Neuronal stem cell (in vitro differentiated cells): ENCODE data around the gene ETV6.

Experiments
- DNase-seq: peaks from one replicate; pipeline ENCODE4 v3.0.0-alpha.2; 2013; ENCODE audit warnings: low spot score
- H2AFZ ChIP-seq: one replicate; pipeline ENCODE4 v1.6.1; 2013; ENCODE audit warnings: mild to moderate bottlenecking, low read length, inconsistent platforms
- H2AK5ac ChIP-seq: 2 replicates; pipeline ENCODE4 v1.6.1; 2013; ENCODE audit warnings: low read depth, mild to moderate bottlenecking, inconsistent platforms, low read length, moderate library complexity, mixed read lengths
- H2BK120ac ChIP-seq: 2 replicates; pipeline ENCODE4 v1.6.1; 2013; ENCODE audit warnings: low read depth, mild to moderate bottlenecking, inconsistent platforms, low read length, moderate library complexity, mixed read lengths
- H2BK12ac ChIP-seq: one replicate; pipeline ENCODE4 v1.6.1; 2013; ENCODE audit warnings: low read length, inconsistent platforms
- H2BK15ac ChIP-seq: 2 replicates; pipeline ENCODE4 v1.6.1; 2013; ENCODE audit warnings: mild to moderate bottlenecking, low read length, inconsistent platforms, mixed read lengths
- H2BK5ac ChIP-seq: one replicate; pipeline ENCODE4 v1.6.1; 2013; ENCODE audit warnings: inconsistent platforms, mild to moderate bottlenecking, low read length, moderate library complexity
- H3K14ac ChIP-seq: one replicate; pipeline ENCODE4 v1.6.1; 2013; ENCODE audit warnings: low read length, inconsistent platforms
- H3K18ac ChIP-seq: 2 replicates; pipeline ENCODE4 v1.6.1; 2013; ENCODE audit warnings: low read length, inconsistent platforms
- H3K23ac ChIP-seq: 2 replicates; pipeline ENCODE4 v1.6.1; 2013; ENCODE audit warnings: low read depth, mild to moderate bottlenecking, mixed read lengths, low read length, inconsistent platforms; ENCODE audit not compliant: poor library complexity
- H3K27ac ChIP-seq: replicated peaks from 3 replicates; pipeline ENCODE4 v1.5.1; 2013; ENCODE audit warnings: low read length, inconsistent platforms
- H3K27me3 ChIP-seq, 3 experiments: 2 replicates each; pipeline ENCODE4 v1.6.1; 2013; ENCODE audit warnings: low read length in 3 of 3, mild to moderate bottlenecking in 2 of 3, inconsistent platforms in 1 of 3, low read depth in 1 of 3, mixed read lengths in 1 of 3, moderate library complexity in 1 of 3; ENCODE audit not compliant: control insufficient read depth in 3 of 3, insufficient read depth in 3 of 3
- H3K36me3 ChIP-seq, 2 donors: replicated peaks in 1 of 2; 2 replicates each; pipeline ENCODE4 v1.6.1; 2013; ENCODE audit warnings: low read length in 2 of 2; ENCODE audit not compliant: control insufficient read depth in 2 of 2, insufficient read depth in 2 of 2
- H3K4ac ChIP-seq: 2 replicates; pipeline ENCODE4 v1.6.1; 2013; ENCODE audit warnings: inconsistent platforms, mild to moderate bottlenecking, low read length, moderate library complexity
- H3K4me1 ChIP-seq, 2 donors: 1 replicate in 1 of 2; 2 replicates in 1 of 2; pipeline ENCODE4 v1.6.1; 2013; ENCODE audit warnings: low read length in 2 of 2, low read depth in 1 of 2; ENCODE audit not compliant: control insufficient read depth in 2 of 2, insufficient read depth in 1 of 2
- H3K4me2 ChIP-seq: one replicate; pipeline ENCODE4 v1.6.1; 2013; ENCODE audit warnings: mild to moderate bottlenecking, low read length, inconsistent platforms; ENCODE audit not compliant: insufficient read depth, poor library complexity, severe bottlenecking
- H3K4me3 ChIP-seq, 2 donors: 2 replicates each; pipeline ENCODE4 v1.5.1; 2013; ENCODE audit warnings: low read length in 2 of 2, mild to moderate bottlenecking in 2 of 2, inconsistent platforms in 1 of 2, moderate library complexity in 1 of 2
- H3K79me1 ChIP-seq: one replicate; pipeline ENCODE4 v1.6.1; 2013; ENCODE audit warnings: low read depth, mild to moderate bottlenecking, inconsistent platforms, low read length, moderate library complexity
- H3K9ac ChIP-seq: one replicate; pipeline ENCODE4 v1.6.1; 2013; ENCODE audit warnings: mild to moderate bottlenecking, low read depth, low read length, inconsistent platforms; ENCODE audit not compliant: poor library complexity
- H3K9me3 ChIP-seq, 2 donors: replicated peaks in 1 of 2; 2 replicates each; pipeline versions ENCODE3 to v1.6.1; 2013; ENCODE audit warnings: low read length in 2 of 2, mild to moderate bottlenecking in 2 of 2, inconsistent platforms in 1 of 2, low read depth in 1 of 2, mixed read lengths in 1 of 2, moderate library complexity in 1 of 2; ENCODE audit not compliant: control insufficient read depth in 2 of 2, insufficient read depth in 1 of 2
- H4K8ac ChIP-seq: one replicate; pipeline ENCODE4 v1.6.1; 2013; ENCODE audit warnings: low read depth, mild to moderate bottlenecking, inconsistent platforms, low read length, moderate library complexity
- H4K91ac ChIP-seq: one replicate; pipeline ENCODE4 v1.6.1; 2013; ENCODE audit warnings: low read length, low read depth, mild to moderate bottlenecking, inconsistent platforms; ENCODE audit not compliant: poor library complexity
- WGBS, 2 donors: extraction: QIAGEN DNeasy Blood & Tissue Kit; methylation state at CpG; one replicate each; pipeline ENCODE4 v1.1.7; 2013; ENCODE audit warnings: missing lambda C conversion rate in 2 of 2, mixed read lengths in 1 of 2; ENCODE audit not compliant: insufficient read length in 2 of 2, insufficient replicate concordance in 1 of 2; ENCODE audit errors: extremely low coverage in 2 of 2; 5-methylcytosine and 5-hydroxymethylcytosine counted together

ETV6 gene

DNA sequence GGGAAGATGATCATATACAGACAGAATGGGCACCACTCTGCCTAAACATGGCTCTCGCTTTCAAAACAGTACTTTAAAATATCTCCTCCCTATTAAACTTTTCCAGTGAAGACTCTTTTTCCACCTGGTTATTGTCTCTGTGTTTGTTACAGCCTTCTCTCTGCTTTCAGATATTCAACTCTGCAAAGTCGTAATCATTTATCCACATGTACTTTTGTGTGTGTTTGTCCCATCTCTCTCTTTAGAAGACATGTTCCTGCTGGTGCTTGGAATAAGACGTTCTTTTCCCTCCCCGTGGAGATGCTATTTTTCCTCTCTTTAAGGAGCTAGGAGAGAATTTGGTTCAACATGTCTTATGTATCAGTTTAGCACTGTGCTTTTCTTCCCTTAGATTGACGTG lies 45.1 kb downstream of the ETV6 start:
- DNase-seq = no peak
- Histone ChIP-seq H2AFZ (no peak overlapping the region), H4K8ac (no peak overlapping the region), H3K23ac (no peak overlapping the region), H3K9me3 (peaks cover 0 to 3% of the 10 kb centered on the region in 2 donors), H3K27me3 (no peaks in the 10 kb centered on the region), H3K9ac (no peak overlapping the region), H2AK5ac (no peak overlapping the region), H2BK15ac (no peak overlapping the region), H3K4me1 (no peaks in the 10 kb centered on the region), H2BK5ac (no peak overlapping the region), H3K79me1 (peaks cover 6% of the 10 kb centered on the region), H3K36me3 (no peaks in the 10 kb centered on the region), H3K18ac (no peak overlapping the region), H3K4me2 (no peak overlapping the region), H3K4me3 (no peak overlapping the region), H2BK120ac (no peak overlapping the region), H2BK12ac (no peak overlapping the region), H3K14ac (no peak overlapping the region), H3K27ac (no peak overlapping the region), H3K4ac (no peak overlapping the region), H4K91ac (no peak overlapping the region)
- WGBS, 2 donors = no CpG with 5 or more reads among the region's 5 CpGs

DNA sequence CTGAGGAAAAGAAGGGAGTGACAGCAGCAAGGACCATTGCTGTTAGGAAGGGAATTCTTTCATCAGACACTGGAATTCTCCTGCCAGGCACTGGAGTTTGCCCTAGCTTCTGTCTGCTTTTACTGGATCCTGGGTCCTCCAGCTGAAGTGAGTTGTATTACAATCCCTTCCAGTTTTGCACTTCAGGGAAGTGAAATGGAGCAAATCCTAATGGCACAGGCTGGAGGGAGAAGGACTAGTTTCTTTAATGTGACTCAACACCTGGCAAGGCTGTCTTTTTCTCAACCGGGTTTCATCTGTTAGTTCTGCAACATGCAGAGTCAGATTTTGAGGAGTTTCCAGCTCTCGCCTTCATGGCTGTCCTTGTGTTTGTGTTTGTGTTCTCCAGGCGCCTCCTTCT lies 45.8 kb downstream of the ETV6 start:
- Histone ChIP-seq H3K36me3 (no peaks in the 10 kb centered on the region), H4K91ac (no peak overlapping the region), H3K4me1 (peaks cover 0 to under 1% of the 10 kb centered on the region in 2 donors), H4K8ac (no peak overlapping the region), H3K14ac (no peak overlapping the region), H2BK15ac (no peak overlapping the region), H3K23ac (no peak overlapping the region), H3K4ac (no peak overlapping the region), H3K4me2 (no peak overlapping the region), H3K4me3 (no peak overlapping the region), H2BK12ac (no peak overlapping the region), H3K27ac (no peak overlapping the region), H3K79me1 (peaks cover 6% of the 10 kb centered on the region), H3K9ac (no peak overlapping the region), H2AK5ac (no peak overlapping the region), H2AFZ (no peak overlapping the region), H2BK5ac (no peak overlapping the region), H3K9me3 (no peaks in the 10 kb centered on the region), H3K27me3 (no peaks in the 10 kb centered on the region), H3K18ac (no peak overlapping the region), H2BK120ac (no peak overlapping the region)
- no peak for DNase-seq
- WGBS, 2 donors = no CpG with 5 or more reads among the region's 3 CpGs

DNA sequence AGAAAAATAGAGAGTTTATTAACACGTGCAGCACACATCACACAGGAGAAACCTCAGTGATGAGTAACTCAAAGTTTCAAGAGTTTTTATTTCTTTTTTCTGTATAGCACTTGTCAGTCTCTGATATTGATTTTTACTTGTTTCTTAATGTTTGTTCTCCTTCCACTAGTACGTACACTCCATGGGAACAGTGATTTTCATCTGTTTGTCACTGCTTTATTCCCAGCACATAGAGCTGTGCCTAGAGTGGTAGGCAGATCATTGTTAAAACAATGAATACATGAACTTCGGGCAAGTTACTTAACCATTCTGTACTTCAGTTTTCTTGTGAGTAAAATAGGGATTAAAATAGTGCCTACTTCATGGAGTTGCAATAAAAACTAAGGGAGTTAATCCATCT lies 46.6 kb downstream of the ETV6 start:
- Histone ChIP-seq H3K27ac (no peak overlapping the region), H3K23ac (no peak overlapping the region), H2BK5ac (no peak overlapping the region), H4K91ac (no peak overlapping the region), H2AK5ac (no peak overlapping the region), H2BK12ac (no peak overlapping the region), H3K9ac (no peak overlapping the region), H4K8ac (no peak overlapping the region), H3K79me1 (peaks cover 6% of the 10 kb centered on the region), H2AFZ (no peak overlapping the region), H3K27me3 (no peaks in the 10 kb centered on the region), H3K36me3 (no peaks in the 10 kb centered on the region), H2BK15ac (no peak overlapping the region), H3K4me1 (peaks cover under 1 to 7% of the 10 kb centered on the region in 2 donors), H3K14ac (no peak overlapping the region), H3K18ac (no peak overlapping the region), H3K4me3 (no peak overlapping the region), H3K4me2 (no peak overlapping the region), H2BK120ac (no peak overlapping the region), H3K9me3 (no peaks in the 10 kb centered on the region), H3K4ac (no peak overlapping the region)
- DNase-seq = no peak
- no CpG with 5 or more reads among the region's 3 CpGs for WGBS, 2 donors

DNA sequence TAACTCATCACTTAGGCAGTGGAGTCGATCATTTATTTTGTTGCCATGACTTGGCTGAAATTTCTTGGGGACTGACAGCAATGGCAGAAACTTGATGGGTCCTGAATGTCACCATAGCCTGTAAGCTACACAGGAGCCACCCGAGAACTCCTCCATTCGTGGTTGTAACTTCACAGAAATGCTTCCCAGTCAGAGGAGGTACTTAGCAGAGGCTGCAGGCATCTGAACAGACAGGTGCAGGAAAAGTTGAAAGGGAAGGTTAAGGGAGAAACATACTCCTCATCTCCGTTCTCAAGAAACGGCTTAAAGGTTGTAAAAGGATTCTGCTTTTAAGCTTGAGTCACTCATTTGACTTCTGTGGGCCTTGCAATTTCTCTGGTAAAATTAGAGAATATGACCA lies 47.7 kb downstream of the ETV6 start:
- WGBS, 2 donors = no CpG with 5 or more reads among the region's 5 CpGs
- no peak overlapping the region for H4K8ac ChIP-seq
- no peaks in the 10 kb centered on the region for H3K36me3 ChIP-seq
- no peak overlapping the region for H2AFZ ChIP-seq
- H3K79me1 ChIP-seq = peaks cover 6% of the 10 kb centered on the region
- no peak overlapping the region for H2BK12ac ChIP-seq
- H2AK5ac ChIP-seq = no peak overlapping the region
- H3K4me3 ChIP-seq = no peak overlapping the region
- H3K4ac ChIP-seq = no peak overlapping the region
- H3K27ac ChIP-seq = no peak overlapping the region
- no peak overlapping the region for H2BK120ac ChIP-seq
- H3K18ac ChIP-seq = no peak overlapping the region
- H4K91ac ChIP-seq = no peak overlapping the region
- no peaks in the 10 kb centered on the region for H3K27me3 ChIP-seq
- H3K4me2 ChIP-seq = no peak overlapping the region
- H3K4me1 ChIP-seq = peaks cover 7 to 14% of the 10 kb centered on the region in 2 donors
- H3K23ac ChIP-seq = no peak overlapping the region
- H3K9ac ChIP-seq = no peak overlapping the region
- no peaks in the 10 kb centered on the region for H3K9me3 ChIP-seq
- H2BK5ac ChIP-seq = no peak overlapping the region
- no peak for DNase-seq
- H2BK15ac ChIP-seq = no peak overlapping the region
- H3K14ac ChIP-seq = no peak overlapping the region
